CD8-positive, alpha-beta memory T cell (primary cell): ENCODE data around the gene ZDHHC11B. TPM values are rescaled to one million over a fixed set of nuclear protein-coding genes. Genes with fewer than 3 reads are reported as not detected.
"Not testable (repeated sequence)": the region's sequence is repeated elsewhere in the genome, so short reads cannot be mapped to it uniquely, and the experiment has no call there.

Experiments used
- CTCF ChIA-PET: fragments of 350-600 bp; sonication (Branson Sonifier 250); formaldehyde crosslinking; loops from one replicate; lab custom pipeline; 2021; ENCODE audit warnings: antibody characterized with exemption; lab: Charles Lee
- POLR2A ChIA-PET: fragments of 350-600 bp; sonication (Branson Sonifier 250); formaldehyde crosslinking; loops from one replicate; lab custom pipeline; 2021; ENCODE audit warnings: antibody characterized with exemption; lab: Charles Lee
- DNase-seq, 5 donors: peaks; one replicate each; pipeline versions ENCODE4 v3.0.0 to v3.0.0-alpha.2; 2020 to 2022; ENCODE audit warnings: mixed read lengths in 1 of 5
- H3K27ac ChIP-seq: one replicate; pipeline ENCODE4 v1.7.0; 2013; ENCODE audit warnings: low read depth, mild to moderate bottlenecking, low read length, moderate library complexity
- H3K27me3 ChIP-seq: 2 replicates; pipeline ENCODE4 v1.7.0; 2013; ENCODE audit warnings: low read length, mild to moderate bottlenecking; ENCODE audit not compliant: insufficient read depth, poor library complexity, severe bottlenecking
- H3K36me3 ChIP-seq: 2 replicates; pipeline ENCODE4 v1.7.0; 2013; ENCODE audit warnings: mild to moderate bottlenecking, low read length, moderate library complexity; ENCODE audit not compliant: insufficient read depth
- H3K4me1 ChIP-seq: 2 replicates; pipeline ENCODE4 v1.7.0; 2013; ENCODE audit warnings: mild to moderate bottlenecking, low read length, moderate library complexity; ENCODE audit not compliant: insufficient read depth
- H3K4me3 ChIP-seq: 2 replicates; pipeline ENCODE4 v1.7.0; 2013; ENCODE audit warnings: mild to moderate bottlenecking, low read length
- H3K9me3 ChIP-seq: 2 replicates; pipeline ENCODE4 v1.7.0; 2013; ENCODE audit warnings: mild to moderate bottlenecking, low read length
- H3K27ac Mint-ChIP-seq, 8 donors: one replicate each; pipeline ENCODE4 v1.8.0; 2020 to 2021; ENCODE audit warnings: mixed read lengths in 8 of 8, mild to moderate bottlenecking in 6 of 8, inconsistent platforms in 3 of 8, moderate library complexity in 3 of 8
- H3K27me3 Mint-ChIP-seq, 2 donors: one replicate each; pipeline ENCODE4 v1.8.0; 2020 to 2021; ENCODE audit warnings: mixed read lengths in 2 of 2, mild to moderate bottlenecking in 1 of 2, moderate library complexity in 1 of 2
- H3K36me3 Mint-ChIP-seq, 3 donors: one replicate each; pipeline ENCODE4 v1.8.0; 2020 to 2021; ENCODE audit warnings: mixed read lengths in 3 of 3, inconsistent platforms in 1 of 3, mild to moderate bottlenecking in 1 of 3
- H3K4me1 Mint-ChIP-seq, 3 donors: one replicate each; pipeline ENCODE4 v1.8.0; 2020 to 2021; ENCODE audit warnings: mixed read lengths in 3 of 3, inconsistent platforms in 1 of 3, mild to moderate bottlenecking in 1 of 3
- H3K4me3 Mint-ChIP-seq, 7 donors: one replicate each; pipeline ENCODE4 v1.8.0; 2020 to 2021; ENCODE audit warnings: mixed read lengths in 7 of 7, mild to moderate bottlenecking in 6 of 7, moderate library complexity in 4 of 7, inconsistent platforms in 2 of 7
- H3K9me3 Mint-ChIP-seq, 5 donors: one replicate each; pipeline ENCODE4 v1.8.0; 2020 to 2022; ENCODE audit warnings: mixed read lengths in 5 of 5, mild to moderate bottlenecking in 3 of 5, moderate library complexity in 2 of 5, inconsistent platforms in 1 of 5
- polyA plus RNA-seq: library from polyadenylated mRNA; unstranded; fragments of 300-500 nt; fragmentation: Illumina TruSeq; gene quantifications from one replicate; pipeline ENCODE4 v1.2.3, GENCODE V29; 2021
- total RNA-seq, 2 experiments: library from RNA; stranded (reverse); gene quantifications; one replicate each; pipeline ENCODE4 v1.2.3, GENCODE V29; 2021

Gene ZDHHC11B
- total and polyA plus RNA-seq, 3 experiments from 2014 or later, result 0.40 to 0.55 TPM; not detected in 1

- H3K4me1 Mint-ChIP-seq, H3K9me3 Mint-ChIP-seq, H3K4me3 ChIP-seq, H3K36me3 ChIP-seq, H3K4me1 ChIP-seq, H3K27ac Mint-ChIP-seq, CTCF ChIA-PET, H3K4me3 Mint-ChIP-seq, H3K27ac ChIP-seq, DNase-seq, H3K27me3 ChIP-seq, H3K36me3 Mint-ChIP-seq, H3K27me3 Mint-ChIP-seq, H3K9me3 ChIP-seq, POLR2A ChIA-PET: not testable (repeated sequence)
Observed at GRCh38 chr5:782356-782755, 2.2 kb downstream of the ZDHHC11B start.

- H3K4me1 ChIP-seq, H3K9me3 Mint-ChIP-seq, DNase-seq, H3K36me3 Mint-ChIP-seq, POLR2A ChIA-PET, H3K27me3 Mint-ChIP-seq, H3K9me3 ChIP-seq, H3K4me3 Mint-ChIP-seq, CTCF ChIA-PET, H3K27ac ChIP-seq, H3K27ac Mint-ChIP-seq, H3K27me3 ChIP-seq, H3K4me3 ChIP-seq, H3K4me1 Mint-ChIP-seq, H3K36me3 ChIP-seq: not testable (repeated sequence)
Observed at GRCh38 chr5:780571-780970, 4.0 kb downstream of the ZDHHC11B start.

GRCh38 chr5:778967-779366 is 5.6 kb downstream of the ZDHHC11B start:
- POLR2A ChIA-PET, H3K4me1 Mint-ChIP-seq, H3K27me3 ChIP-seq, H3K27me3 Mint-ChIP-seq, H3K9me3 ChIP-seq, H3K36me3 Mint-ChIP-seq, DNase-seq, CTCF ChIA-PET, H3K27ac ChIP-seq, H3K4me1 ChIP-seq, H3K4me3 Mint-ChIP-seq, H3K9me3 Mint-ChIP-seq, H3K27ac Mint-ChIP-seq, H3K36me3 ChIP-seq, H3K4me3 ChIP-seq: not testable (repeated sequence)

- H3K27me3 ChIP-seq, H3K9me3 Mint-ChIP-seq, H3K4me1 ChIP-seq, H3K27me3 Mint-ChIP-seq, H3K4me3 ChIP-seq, H3K4me3 Mint-ChIP-seq, CTCF ChIA-PET, H3K27ac Mint-ChIP-seq, POLR2A ChIA-PET, H3K4me1 Mint-ChIP-seq, DNase-seq, H3K9me3 ChIP-seq, H3K36me3 Mint-ChIP-seq, H3K27ac ChIP-seq, H3K36me3 ChIP-seq: not testable (repeated sequence)
Observed at GRCh38 chr5:778421-778820, 6.1 kb downstream of the ZDHHC11B start.

DNA sequence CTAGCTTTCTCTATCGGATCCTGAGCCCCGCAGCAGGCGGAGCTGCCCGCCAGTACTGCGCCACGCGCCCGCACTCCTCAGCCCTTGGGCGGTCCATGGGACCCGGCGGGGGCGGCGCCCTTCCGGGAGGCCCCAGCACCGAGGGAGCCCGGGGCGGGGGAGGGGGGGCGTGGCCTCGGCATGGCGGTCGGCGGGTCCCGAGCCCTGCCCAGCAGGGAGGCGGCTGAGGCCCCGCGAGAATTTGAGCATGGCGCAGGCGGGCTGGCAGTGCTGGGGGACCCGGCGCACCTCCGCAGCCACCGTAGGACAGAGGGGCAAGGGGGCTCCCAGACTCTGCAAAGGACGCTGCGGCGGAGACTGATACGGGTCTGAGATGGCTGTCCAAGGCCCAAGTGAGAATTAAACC is 6.8 kb downstream of the ZDHHC11B start:
- Mint-ChIP-seq H3K36me3 (no peaks in the 10 kb centered on the region), H3K27ac (no peak overlapping the region), H3K4me3 (no peak overlapping the region), H3K4me1 (no peaks in the 10 kb centered on the region), H3K9me3 (no peaks in the 10 kb centered on the region), H3K27me3 (no peaks in the 10 kb centered on the region)
- Histone ChIP-seq H3K27me3 (no peaks in the 10 kb centered on the region), H3K36me3 (no peaks in the 10 kb centered on the region), H3K4me3 (no peak overlapping the region), H3K9me3 (no peaks in the 10 kb centered on the region), H3K4me1 (no peaks in the 10 kb centered on the region), H3K27ac (no peak overlapping the region)
- ChIA-PET POLR2A (no interaction called here), CTCF (no interaction called here)
- DNase-seq, result no peak

DNA sequence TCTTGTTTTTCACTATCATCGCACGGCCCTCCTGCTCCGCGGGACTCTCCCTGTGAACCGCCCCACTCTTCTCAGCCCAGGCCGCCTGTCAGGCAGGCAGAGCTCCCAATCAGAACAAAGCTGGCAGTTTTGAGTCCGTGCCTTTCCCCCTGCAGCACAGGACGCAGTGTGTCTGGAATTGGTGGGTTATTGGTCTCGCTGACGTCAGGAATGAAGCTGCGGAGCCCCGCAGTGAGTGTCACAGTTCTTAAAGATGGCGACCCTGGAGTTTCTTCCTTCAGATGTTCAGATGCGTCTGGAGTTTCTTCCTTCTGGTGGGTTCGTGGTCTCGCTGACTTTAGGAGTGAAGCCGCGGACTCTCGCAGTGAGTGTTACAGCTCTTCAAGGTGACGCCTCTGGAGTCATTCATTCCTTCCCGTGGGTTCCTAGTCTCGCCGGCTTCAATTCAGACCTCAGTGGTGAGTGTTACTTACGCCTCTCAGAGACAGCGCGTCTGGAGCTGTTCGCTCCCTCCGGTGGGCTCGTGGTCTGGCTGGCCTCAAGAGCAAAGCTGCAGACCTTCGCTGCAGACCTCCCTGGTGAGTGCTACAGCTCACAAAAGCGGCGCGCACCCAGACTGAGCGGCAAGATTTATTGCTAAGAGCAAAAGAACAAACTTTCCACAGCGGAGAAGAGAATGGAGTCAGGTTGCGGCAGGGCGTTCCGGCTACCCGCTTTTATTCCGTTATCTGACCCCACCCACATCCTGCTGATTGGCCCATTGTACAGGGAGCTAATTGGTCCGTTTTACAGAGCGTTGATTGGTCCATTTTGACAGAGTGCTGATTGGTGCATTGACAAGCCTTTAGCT is 7.4 kb downstream of the ZDHHC11B start:
- H3K9me3 ChIP-seq, result no peaks in the 10 kb centered on the region
- H3K36me3 Mint-ChIP-seq, result no peaks in the 10 kb centered on the region
- H3K27ac Mint-ChIP-seq, result peak overlapping the region in 2 of 8 donors; percentile 47 to 57
- no peaks in the 10 kb centered on the region for H3K27me3 Mint-ChIP-seq
- H3K36me3 ChIP-seq, result no peaks in the 10 kb centered on the region
- DNase-seq, result no peak
- ChIA-PET CTCF (no interaction called here), POLR2A (no interaction called here)
- no peak overlapping the region for H3K27ac ChIP-seq
- no peaks in the 10 kb centered on the region for H3K4me1 Mint-ChIP-seq
- no peaks in the 10 kb centered on the region for H3K4me1 ChIP-seq
- no peaks in the 10 kb centered on the region for H3K9me3 Mint-ChIP-seq
- no peaks in the 10 kb centered on the region for H3K27me3 ChIP-seq
- H3K4me3 ChIP-seq, result no peak overlapping the region
- H3K4me3 Mint-ChIP-seq, result no peak overlapping the region

- no peaks in the 10 kb centered on the region for H3K9me3 Mint-ChIP-seq
- H3K27me3 Mint-ChIP-seq, result no peaks in the 10 kb centered on the region
- H3K36me3 Mint-ChIP-seq, result no peaks in the 10 kb centered on the region
- DNase-seq, result no peak
- POLR2A ChIA-PET, result no interaction called here
- Histone ChIP-seq H3K9me3 (no peaks in the 10 kb centered on the region), H3K4me1 (no peaks in the 10 kb centered on the region), H3K36me3 (no peaks in the 10 kb centered on the region), H3K27me3 (no peaks in the 10 kb centered on the region), H3K4me3 (no peak overlapping the region), H3K27ac (no peak overlapping the region)
- no peak overlapping the region for H3K27ac Mint-ChIP-seq
- no peak overlapping the region for H3K4me3 Mint-ChIP-seq
- H3K4me1 Mint-ChIP-seq, result no peaks in the 10 kb centered on the region
- CTCF ChIA-PET, result no interaction called here
Observed at GRCh38 chr5:775961-776861, 8.3 kb downstream of the ZDHHC11B start.

- H3K9me3 ChIP-seq, H3K27ac Mint-ChIP-seq, H3K4me1 ChIP-seq, H3K9me3 Mint-ChIP-seq, H3K27me3 Mint-ChIP-seq, H3K27me3 ChIP-seq, H3K4me3 ChIP-seq, H3K36me3 ChIP-seq, POLR2A ChIA-PET, H3K4me1 Mint-ChIP-seq, CTCF ChIA-PET, H3K27ac ChIP-seq, H3K4me3 Mint-ChIP-seq, H3K36me3 Mint-ChIP-seq, DNase-seq: not testable (repeated sequence)
Observed at GRCh38 chr5:775595-775960, 9.0 kb downstream of the ZDHHC11B start.
